ENCODE data around the gene IGDCC3.
A peak's percentile ranks its signal among the peaks of the same experiment; 100 is the strongest.
"Not testable (repeated sequence)": the region's sequence is repeated elsewhere in the genome, so short reads cannot be mapped to it uniquely, and the experiment has no call there.

IGDCC3 gene

DNA sequence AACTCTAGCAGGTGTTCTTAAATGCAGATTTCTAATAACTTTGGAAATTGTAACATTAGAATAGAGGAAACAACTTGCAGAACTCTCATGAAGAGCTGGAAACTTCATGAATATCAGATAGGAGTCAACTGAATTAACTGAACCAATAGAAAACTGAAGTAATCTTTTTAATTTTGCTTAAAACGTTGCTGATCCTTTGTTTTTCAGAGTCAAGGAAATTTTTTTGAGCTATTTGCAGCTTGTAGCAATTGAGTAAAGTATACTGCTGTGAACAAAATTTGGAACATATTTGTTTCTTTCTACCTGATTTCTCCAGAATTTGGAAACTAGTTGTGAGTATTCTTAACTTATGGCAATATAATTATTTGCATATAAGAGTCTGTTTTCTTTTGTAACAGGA is 25.8 kb downstream of the IGDCC3 start:
- H3K4ac ChIP-seq (ENCODE audit: low read depth, low read length); H3K14ac ChIP-seq (ENCODE audit: low read length); H3K4me2 ChIP-seq (ENCODE audit: low read length); H3K4me3 ChIP-seq (ENCODE audit: low read depth, low read length); H3K27ac ChIP-seq (ENCODE audit: low read depth, low read length); H2BK120ac ChIP-seq (ENCODE audit: insufficient read depth, low read length, poor library complexity); H3K23ac ChIP-seq (ENCODE audit: low read length); H2AFZ ChIP-seq (ENCODE audit: insufficient read depth, low read length, poor library complexity); DNase-seq; H4K8ac ChIP-seq (ENCODE audit: low read depth, low read length); H4K91ac ChIP-seq (ENCODE audit: low read depth, low read length); H3K18ac ChIP-seq (ENCODE audit: low read length); H2BK12ac ChIP-seq (ENCODE audit: low read length); H3K79me2 ChIP-seq (ENCODE audit: control insufficient read depth, insufficient read depth, low read length, poor library complexity); H2AK5ac ChIP-seq (ENCODE audit: low read length); H4K12ac ChIP-seq (ENCODE audit: low read depth, low read length); H3K9ac ChIP-seq (ENCODE audit: low read length); H2BK5ac ChIP-seq (ENCODE audit: low read depth, low read length, poor library complexity); H3K9me3 ChIP-seq (ENCODE audit: insufficient read depth, low read depth, low read length); H3K36me3 ChIP-seq (ENCODE audit: control insufficient read depth in 1 of 2, insufficient read depth in 2 of 2, low read length in 2 of 2); H3K27me3 ChIP-seq (ENCODE audit: insufficient read depth, low read length): not testable (repeated sequence)
- Histone ChIP-seq H3K79me1 (ENCODE audit: low read length) (peaks cover 15% of the 10 kb centered on the region), H3K4me1 (ENCODE audit: control insufficient read depth in 1 of 2, insufficient read depth in 2 of 2, low read length in 2 of 2) (peaks cover 19 to 30% of the 10 kb centered on the region in 2 experiments)
- WGBS (ENCODE audit: extremely low coverage, insufficient coverage, insufficient read length) = no CpG with 5 or more reads among the region's 1 CpG

DNA sequence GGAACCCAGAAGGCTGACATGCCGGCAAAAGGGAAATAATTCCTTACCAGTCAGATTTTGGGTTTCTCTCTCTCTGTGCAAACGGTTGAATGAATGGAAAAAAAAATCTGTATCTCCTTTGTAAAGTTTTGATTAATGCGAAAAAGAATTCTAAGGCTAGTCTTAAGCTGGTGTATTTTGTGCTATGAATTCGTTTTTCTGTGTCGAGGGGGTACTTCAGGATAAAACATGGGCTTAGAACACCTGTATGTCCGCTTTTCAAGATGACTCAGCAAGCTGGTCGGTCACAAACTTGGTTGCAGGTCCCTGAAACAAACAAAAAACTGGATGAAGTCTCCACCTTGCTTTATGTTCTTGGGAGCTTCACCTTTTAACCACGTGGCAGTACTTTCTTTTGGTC is 28.5 kb downstream of the IGDCC3 start:
- Histone ChIP-seq H3K79me1 (ENCODE audit: low read length) (peaks cover 10% of the 10 kb centered on the region), H3K36me3 (ENCODE audit: control insufficient read depth in 1 of 2, insufficient read depth in 2 of 2, low read length in 2 of 2) (peaks cover 0 to 4% of the 10 kb centered on the region in 2 experiments), H2BK5ac (ENCODE audit: low read depth, low read length, poor library complexity) (no peak overlapping the region), H3K4ac (ENCODE audit: low read depth, low read length) (no peak overlapping the region), H2AFZ (ENCODE audit: insufficient read depth, low read length, poor library complexity) (no peak overlapping the region), H3K9me3 (ENCODE audit: insufficient read depth, low read depth, low read length) (no peaks in the 10 kb centered on the region), H3K27me3 (ENCODE audit: insufficient read depth, low read length) (no peaks in the 10 kb centered on the region), H4K91ac (ENCODE audit: low read depth, low read length) (no peak overlapping the region), H3K23ac (ENCODE audit: low read length) (no peak overlapping the region), H3K18ac (ENCODE audit: low read length) (no peak overlapping the region), H3K9ac (ENCODE audit: low read length) (no peak overlapping the region), H2BK12ac (ENCODE audit: low read length) (no peak overlapping the region), H3K79me2 (ENCODE audit: control insufficient read depth, insufficient read depth, low read length, poor library complexity) (no peaks in the 10 kb centered on the region), H2AK5ac (ENCODE audit: low read length) (no peak overlapping the region), H2BK120ac (ENCODE audit: insufficient read depth, low read length, poor library complexity) (no peak overlapping the region), H3K4me3 (ENCODE audit: low read depth, low read length) (no peak overlapping the region), H3K27ac (ENCODE audit: low read depth, low read length) (no peak overlapping the region), H4K12ac (ENCODE audit: low read depth, low read length) (no peak overlapping the region), H4K8ac (ENCODE audit: low read depth, low read length) (no peak overlapping the region), H3K14ac (ENCODE audit: low read length) (no peak overlapping the region), H3K4me1 (ENCODE audit: control insufficient read depth in 1 of 2, insufficient read depth in 2 of 2, low read length in 2 of 2) (peaks cover 16 to 31% of the 10 kb centered on the region in 2 experiments), H3K4me2 (ENCODE audit: low read length) (no peak overlapping the region)
- WGBS (ENCODE audit: extremely low coverage, insufficient coverage, insufficient read length) = no CpG with 5 or more reads among the region's 8 CpGs
- no peak for DNase-seq

GRCh38 chr15:65347756-65348155 is 30.0 kb downstream of the IGDCC3 start:
- H4K8ac ChIP-seq (ENCODE audit: low read depth, low read length); H3K23ac ChIP-seq (ENCODE audit: low read length); H3K4ac ChIP-seq (ENCODE audit: low read depth, low read length); H3K9me3 ChIP-seq (ENCODE audit: insufficient read depth, low read depth, low read length); H3K4me2 ChIP-seq (ENCODE audit: low read length); H3K36me3 ChIP-seq (ENCODE audit: control insufficient read depth in 1 of 2, insufficient read depth in 2 of 2, low read length in 2 of 2); H3K79me2 ChIP-seq (ENCODE audit: control insufficient read depth, insufficient read depth, low read length, poor library complexity); H3K4me3 ChIP-seq (ENCODE audit: low read depth, low read length); H2AK5ac ChIP-seq (ENCODE audit: low read length); H3K9ac ChIP-seq (ENCODE audit: low read length); H3K27me3 ChIP-seq (ENCODE audit: insufficient read depth, low read length); H3K18ac ChIP-seq (ENCODE audit: low read length); H2AFZ ChIP-seq (ENCODE audit: insufficient read depth, low read length, poor library complexity); H2BK5ac ChIP-seq (ENCODE audit: low read depth, low read length, poor library complexity); H4K12ac ChIP-seq (ENCODE audit: low read depth, low read length); H3K14ac ChIP-seq (ENCODE audit: low read length); DNase-seq: not testable (repeated sequence)
- H3K4me1 ChIP-seq (ENCODE audit: control insufficient read depth in 1 of 2, insufficient read depth in 2 of 2, low read length in 2 of 2) = peaks cover 19 to 33% of the 10 kb centered on the region in 2 experiments
- peak overlapping the region; percentile 30 for H4K91ac ChIP-seq (ENCODE audit: low read depth, low read length)
- peak overlapping the region; percentile 89 for H3K27ac ChIP-seq (ENCODE audit: low read depth, low read length)
- H3K79me1 ChIP-seq (ENCODE audit: low read length) = peaks cover 10% of the 10 kb centered on the region
- H2BK12ac ChIP-seq (ENCODE audit: low read length) = peak overlapping the region; percentile 18
- peak overlapping the region; percentile 46 for H2BK120ac ChIP-seq (ENCODE audit: insufficient read depth, low read length, poor library complexity)
- WGBS (ENCODE audit: extremely low coverage, insufficient coverage, insufficient read length) = no CpG with 5 or more reads among the region's 8 CpGs

DNA sequence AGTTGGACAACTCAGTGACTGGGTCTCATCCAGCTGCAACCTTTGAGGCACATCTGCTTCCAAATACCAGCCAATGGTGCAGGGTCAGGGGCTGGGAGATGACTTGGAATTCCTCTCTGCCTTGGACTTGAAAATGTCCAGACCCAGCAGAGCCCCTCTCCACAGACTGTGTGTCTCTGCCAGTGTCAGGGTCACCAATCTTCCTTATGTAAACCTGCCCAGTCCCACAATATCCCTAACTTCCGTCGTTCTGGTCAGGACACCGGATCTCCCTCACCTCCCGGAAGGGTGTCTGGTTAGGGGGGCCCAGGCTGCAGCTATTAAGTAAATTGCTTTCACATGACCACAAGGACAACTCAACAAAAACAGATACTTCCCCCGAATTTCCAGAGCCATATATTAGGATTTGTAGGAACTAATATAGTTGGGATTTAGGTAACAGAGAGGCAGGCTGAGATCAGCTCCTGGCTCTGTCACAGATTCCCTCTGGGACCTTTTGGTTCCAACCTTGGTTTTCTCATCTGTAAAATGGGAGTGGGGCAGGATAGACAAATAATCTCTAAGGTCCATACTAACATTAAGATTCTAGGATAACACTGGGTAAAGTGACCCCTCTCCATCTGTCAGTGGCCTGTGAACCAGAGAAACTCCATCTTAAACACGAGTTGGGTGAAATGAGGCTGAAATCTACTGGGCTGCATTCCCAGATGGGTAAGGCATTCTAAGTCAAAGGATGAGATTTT is 30.8 kb downstream of the IGDCC3 start:
- H4K12ac ChIP-seq (ENCODE audit: low read depth, low read length) = no peak overlapping the region
- H3K79me2 ChIP-seq (ENCODE audit: control insufficient read depth, insufficient read depth, low read length, poor library complexity) = peaks cover 2% of the 10 kb centered on the region
- H3K14ac ChIP-seq (ENCODE audit: low read length) = no peak overlapping the region
- no peaks in the 10 kb centered on the region for H3K27me3 ChIP-seq (ENCODE audit: insufficient read depth, low read length)
- no peak overlapping the region for H3K4me2 ChIP-seq (ENCODE audit: low read length)
- peak overlapping the region; percentile 46 for H2BK120ac ChIP-seq (ENCODE audit: insufficient read depth, low read length, poor library complexity)
- peak overlapping the region; percentile 53 for H2AK5ac ChIP-seq (ENCODE audit: low read length)
- H3K9ac ChIP-seq (ENCODE audit: low read length) = no peak overlapping the region
- no peak overlapping the region for H4K8ac ChIP-seq (ENCODE audit: low read depth, low read length)
- peak overlapping the region; percentile 89 for H3K27ac ChIP-seq (ENCODE audit: low read depth, low read length)
- peak overlapping the region; percentile 32 for H2BK5ac ChIP-seq (ENCODE audit: low read depth, low read length, poor library complexity)
- H3K36me3 ChIP-seq (ENCODE audit: control insufficient read depth in 1 of 2, insufficient read depth in 2 of 2, low read length in 2 of 2) = peaks cover 0 to 6% of the 10 kb centered on the region in 2 experiments
- DNase-seq = no peak
- H3K9me3 ChIP-seq (ENCODE audit: insufficient read depth, low read depth, low read length) = no peaks in the 10 kb centered on the region
- H3K18ac ChIP-seq (ENCODE audit: low read length) = no peak overlapping the region
- peak overlapping the region; percentile 30 for H4K91ac ChIP-seq (ENCODE audit: low read depth, low read length)
- peaks cover 10% of the 10 kb centered on the region for H3K79me1 ChIP-seq (ENCODE audit: low read length)
- H3K4me3 ChIP-seq (ENCODE audit: low read depth, low read length) = no peak overlapping the region
- no CpG with 5 or more reads among the region's 6 CpGs for WGBS (ENCODE audit: extremely low coverage, insufficient coverage, insufficient read length)
- peaks cover 19 to 33% of the 10 kb centered on the region in 2 experiments for H3K4me1 ChIP-seq (ENCODE audit: control insufficient read depth in 1 of 2, insufficient read depth in 2 of 2, low read length in 2 of 2)
- H2BK12ac ChIP-seq (ENCODE audit: low read length) = peak overlapping the region; percentile 31
- H2AFZ ChIP-seq (ENCODE audit: insufficient read depth, low read length, poor library complexity) = no peak overlapping the region
- H3K4ac ChIP-seq (ENCODE audit: low read depth, low read length) = no peak overlapping the region
- no peak overlapping the region for H3K23ac ChIP-seq (ENCODE audit: low read length)

All from trophoblast cell (in vitro differentiated cells and primary cell).